HL-60 (cell line): ENCODE measurements around the gene MAD1L1.

Source experiments
- GABPA ChIP-seq: IDR thresholded peaks from 2 replicates; pipeline ENCODE4 v1.6.1; 2012; ENCODE audit warnings: low read depth
- POLR2AphosphoS5 ChIP-seq: IDR thresholded peaks from 2 replicates; pipeline ENCODE4 v1.6.1; 2012; ENCODE audit warnings: low read depth
- SPI1 ChIP-seq: IDR thresholded peaks from 2 replicates; pipeline ENCODE4 v1.6.1; 2012; ENCODE audit warnings: low read depth, mild to moderate bottlenecking, borderline replicate concordance
- TF ChIP-seq, protein P1 (sequence below): IDR thresholded peaks from one replicate; pipeline ENCODE4 v1.5.1; 2011; ENCODE audit warnings: low read length, control low read depth, inconsistent platforms; ENCODE audit not compliant: insufficient read depth
- TF ChIP-seq, protein P2 (sequence below): IDR thresholded peaks from 2 replicates; pipeline ENCODE4 v1.6.1; 2012; ENCODE audit warnings: low read depth; ENCODE audit not compliant: insufficient replicate concordance

DNA sequence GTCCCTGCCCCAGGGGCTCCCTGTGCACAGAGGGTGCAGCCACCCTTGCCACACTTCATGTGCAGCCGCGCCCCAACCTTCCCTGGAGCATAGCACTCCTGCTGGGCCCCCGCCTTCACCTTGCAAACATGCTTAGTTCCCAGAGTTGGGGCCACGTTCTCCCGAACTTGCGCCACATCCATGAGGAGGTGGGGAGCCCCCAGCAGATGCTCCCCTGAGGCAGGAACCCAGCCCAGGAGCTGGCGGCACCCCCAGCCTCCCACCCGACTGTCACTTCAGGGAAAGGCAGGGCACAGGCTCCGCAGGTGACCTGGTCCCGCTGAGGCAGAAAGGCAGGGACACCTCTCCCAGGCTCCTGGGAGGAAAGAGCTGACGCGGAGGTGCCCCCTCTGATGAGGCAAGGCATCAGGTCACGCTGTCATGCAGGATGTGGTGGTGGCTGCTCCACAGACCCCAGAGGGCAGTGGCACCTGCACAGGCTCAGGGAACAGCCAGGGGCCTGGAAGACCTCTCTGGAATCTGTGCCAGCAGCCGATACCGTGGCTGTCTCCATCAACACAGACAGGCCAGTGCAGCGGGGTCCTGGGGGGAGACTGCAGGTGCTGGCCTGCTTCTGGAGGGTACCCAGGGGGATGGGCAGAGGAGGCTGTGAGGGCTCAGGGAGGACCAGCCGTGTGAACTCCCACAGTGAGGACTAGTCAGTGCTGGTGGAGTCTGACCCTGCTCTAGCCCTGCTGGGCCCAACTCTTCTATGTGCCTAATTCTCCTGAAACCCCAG is 221.3 kb downstream of the MAD1L1 start:
- TF ChIP-seq SPI1: no peak
- TF ChIP-seq, protein P1, sequence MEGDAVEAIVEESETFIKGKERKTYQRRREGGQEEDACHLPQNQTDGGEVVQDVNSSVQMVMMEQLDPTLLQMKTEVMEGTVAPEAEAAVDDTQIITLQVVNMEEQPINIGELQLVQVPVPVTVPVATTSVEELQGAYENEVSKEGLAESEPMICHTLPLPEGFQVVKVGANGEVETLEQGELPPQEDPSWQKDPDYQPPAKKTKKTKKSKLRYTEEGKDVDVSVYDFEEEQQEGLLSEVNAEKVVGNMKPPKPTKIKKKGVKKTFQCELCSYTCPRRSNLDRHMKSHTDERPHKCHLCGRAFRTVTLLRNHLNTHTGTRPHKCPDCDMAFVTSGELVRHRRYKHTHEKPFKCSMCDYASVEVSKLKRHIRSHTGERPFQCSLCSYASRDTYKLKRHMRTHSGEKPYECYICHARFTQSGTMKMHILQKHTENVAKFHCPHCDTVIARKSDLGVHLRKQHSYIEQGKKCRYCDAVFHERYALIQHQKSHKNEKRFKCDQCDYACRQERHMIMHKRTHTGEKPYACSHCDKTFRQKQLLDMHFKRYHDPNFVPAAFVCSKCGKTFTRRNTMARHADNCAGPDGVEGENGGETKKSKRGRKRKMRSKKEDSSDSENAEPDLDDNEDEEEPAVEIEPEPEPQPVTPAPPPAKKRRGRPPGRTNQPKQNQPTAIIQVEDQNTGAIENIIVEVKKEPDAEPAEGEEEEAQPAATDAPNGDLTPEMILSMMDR: no peak
- no peak for TF ChIP-seq POLR2AphosphoS5
- TF ChIP-seq GABPA: no peak
- TF ChIP-seq, protein P2, sequence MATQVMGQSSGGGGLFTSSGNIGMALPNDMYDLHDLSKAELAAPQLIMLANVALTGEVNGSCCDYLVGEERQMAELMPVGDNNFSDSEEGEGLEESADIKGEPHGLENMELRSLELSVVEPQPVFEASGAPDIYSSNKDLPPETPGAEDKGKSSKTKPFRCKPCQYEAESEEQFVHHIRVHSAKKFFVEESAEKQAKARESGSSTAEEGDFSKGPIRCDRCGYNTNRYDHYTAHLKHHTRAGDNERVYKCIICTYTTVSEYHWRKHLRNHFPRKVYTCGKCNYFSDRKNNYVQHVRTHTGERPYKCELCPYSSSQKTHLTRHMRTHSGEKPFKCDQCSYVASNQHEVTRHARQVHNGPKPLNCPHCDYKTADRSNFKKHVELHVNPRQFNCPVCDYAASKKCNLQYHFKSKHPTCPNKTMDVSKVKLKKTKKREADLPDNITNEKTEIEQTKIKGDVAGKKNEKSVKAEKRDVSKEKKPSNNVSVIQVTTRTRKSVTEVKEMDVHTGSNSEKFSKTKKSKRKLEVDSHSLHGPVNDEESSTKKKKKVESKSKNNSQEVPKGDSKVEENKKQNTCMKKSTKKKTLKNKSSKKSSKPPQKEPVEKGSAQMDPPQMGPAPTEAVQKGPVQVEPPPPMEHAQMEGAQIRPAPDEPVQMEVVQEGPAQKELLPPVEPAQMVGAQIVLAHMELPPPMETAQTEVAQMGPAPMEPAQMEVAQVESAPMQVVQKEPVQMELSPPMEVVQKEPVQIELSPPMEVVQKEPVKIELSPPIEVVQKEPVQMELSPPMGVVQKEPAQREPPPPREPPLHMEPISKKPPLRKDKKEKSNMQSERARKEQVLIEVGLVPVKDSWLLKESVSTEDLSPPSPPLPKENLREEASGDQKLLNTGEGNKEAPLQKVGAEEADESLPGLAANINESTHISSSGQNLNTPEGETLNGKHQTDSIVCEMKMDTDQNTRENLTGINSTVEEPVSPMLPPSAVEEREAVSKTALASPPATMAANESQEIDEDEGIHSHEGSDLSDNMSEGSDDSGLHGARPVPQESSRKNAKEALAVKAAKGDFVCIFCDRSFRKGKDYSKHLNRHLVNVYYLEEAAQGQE: no peak
